NOMO-1 (cell line): Measurements from ENCODE around the gene UNCX.
"Not testable (repeated sequence)": the region's sequence is repeated elsewhere in the genome, so short reads cannot be mapped to it uniquely, and the experiment has no call there.

Experiments
- DNase-seq, 2 experiments: peaks; one replicate each; lab custom pipeline; 2025; ENCODE audit not compliant: unreplicated experiment in 2 of 2; lab: John Stamatoyannopoulos, UW

The UNCX gene

GRCh38 chr7:1255080-1255816 is 22.6 kb downstream of the UNCX start:
- no peak for DNase-seq

DNA sequence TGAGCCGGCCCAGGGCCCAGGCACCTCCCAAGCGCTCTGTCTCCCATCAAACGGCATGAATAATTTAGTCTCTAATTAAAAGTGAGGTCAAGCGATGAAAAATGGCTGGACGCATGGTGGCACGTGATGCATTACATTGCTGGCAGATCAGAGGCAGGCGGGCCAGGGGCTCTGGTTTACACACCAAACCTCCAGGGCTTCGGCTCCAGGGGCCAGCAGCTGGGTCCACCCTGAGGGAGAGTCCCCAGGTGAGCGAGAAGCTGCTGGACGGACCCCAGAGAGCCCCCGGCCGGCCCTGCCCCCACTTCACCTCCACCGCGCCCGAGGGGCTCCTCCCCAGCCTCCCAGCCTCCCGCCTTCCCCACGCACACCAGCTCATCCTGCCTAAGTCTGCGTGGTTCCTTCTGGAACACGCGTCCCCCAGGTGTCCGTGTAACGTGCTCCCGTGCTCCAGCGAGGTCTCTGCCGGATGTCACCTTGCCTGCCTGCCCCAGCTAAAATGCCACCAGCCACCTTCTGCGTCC is 23.2 kb downstream of the UNCX start:
- no peak for DNase-seq

- DNase-seq = no peak
These were observed 23.9 kb downstream of the UNCX start for GRCh38 chr7:1256621-1257020.

- DNase-seq = no peak
These were observed 24.5 kb downstream of the UNCX start for GRCh38 chr7:1257221-1257620.

GRCh38 chr7:1257863-1258262 is 25.2 kb downstream of the UNCX start:
- no peak for DNase-seq

- no peak for DNase-seq
These were observed 27.1 kb downstream of the UNCX start for GRCh38 chr7:1259621-1260243.

DNA sequence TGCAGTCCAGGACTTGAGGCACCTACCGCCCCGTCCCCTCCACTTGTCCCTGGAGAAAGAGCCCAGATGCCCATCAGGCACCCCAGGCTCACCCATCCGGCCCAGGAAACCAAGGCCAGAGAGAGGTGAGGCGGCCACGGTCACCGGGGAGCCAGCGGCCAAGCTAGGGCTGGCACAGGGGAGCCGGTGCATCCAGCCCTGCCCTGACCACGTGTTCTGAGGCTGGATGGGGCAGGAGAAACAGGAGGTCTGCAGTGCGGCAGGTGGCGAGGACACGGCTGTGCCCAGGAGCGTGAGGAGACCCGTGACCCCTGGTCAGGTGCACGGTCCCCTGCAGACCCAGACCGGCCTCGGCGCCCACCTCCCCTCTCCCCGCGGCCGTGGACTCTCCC is 27.6 kb downstream of the UNCX start:
- DNase-seq = no peak

GRCh38 chr7:1261036-1261435 is 28.4 kb downstream of the UNCX start:
- not testable (repeated sequence) for DNase-seq

GRCh38 chr7:1262441-1262840 is 29.8 kb downstream of the UNCX start:
- no peak for DNase-seq

DNA sequence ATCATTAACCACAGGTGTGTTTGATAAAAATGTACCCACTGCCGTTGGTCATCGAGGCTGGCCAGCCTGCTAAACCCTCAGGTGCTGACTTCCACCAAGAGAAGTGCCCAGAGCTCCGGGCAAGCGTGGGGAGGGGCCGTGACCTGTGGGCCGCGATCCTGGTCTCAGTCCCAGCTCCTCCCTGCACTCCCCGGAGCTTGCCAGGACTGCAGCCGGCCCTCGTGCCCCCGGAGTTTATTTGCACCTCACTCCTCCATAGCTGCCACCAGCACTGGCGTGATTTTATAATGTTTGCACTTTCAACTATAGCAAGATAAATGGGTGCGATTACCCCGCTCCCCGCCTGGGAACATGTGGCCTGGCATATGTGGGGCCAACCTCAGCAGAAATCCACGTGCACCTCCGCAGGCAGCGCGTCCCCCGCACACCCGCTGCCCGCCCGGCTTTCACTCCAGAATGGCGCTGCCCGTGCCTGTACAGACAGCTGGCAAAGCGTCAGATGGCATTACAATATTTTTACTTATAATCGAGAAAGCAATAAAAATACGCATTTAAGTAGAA is 30.8 kb downstream of the UNCX start:
- DNase-seq = no peak

DNA sequence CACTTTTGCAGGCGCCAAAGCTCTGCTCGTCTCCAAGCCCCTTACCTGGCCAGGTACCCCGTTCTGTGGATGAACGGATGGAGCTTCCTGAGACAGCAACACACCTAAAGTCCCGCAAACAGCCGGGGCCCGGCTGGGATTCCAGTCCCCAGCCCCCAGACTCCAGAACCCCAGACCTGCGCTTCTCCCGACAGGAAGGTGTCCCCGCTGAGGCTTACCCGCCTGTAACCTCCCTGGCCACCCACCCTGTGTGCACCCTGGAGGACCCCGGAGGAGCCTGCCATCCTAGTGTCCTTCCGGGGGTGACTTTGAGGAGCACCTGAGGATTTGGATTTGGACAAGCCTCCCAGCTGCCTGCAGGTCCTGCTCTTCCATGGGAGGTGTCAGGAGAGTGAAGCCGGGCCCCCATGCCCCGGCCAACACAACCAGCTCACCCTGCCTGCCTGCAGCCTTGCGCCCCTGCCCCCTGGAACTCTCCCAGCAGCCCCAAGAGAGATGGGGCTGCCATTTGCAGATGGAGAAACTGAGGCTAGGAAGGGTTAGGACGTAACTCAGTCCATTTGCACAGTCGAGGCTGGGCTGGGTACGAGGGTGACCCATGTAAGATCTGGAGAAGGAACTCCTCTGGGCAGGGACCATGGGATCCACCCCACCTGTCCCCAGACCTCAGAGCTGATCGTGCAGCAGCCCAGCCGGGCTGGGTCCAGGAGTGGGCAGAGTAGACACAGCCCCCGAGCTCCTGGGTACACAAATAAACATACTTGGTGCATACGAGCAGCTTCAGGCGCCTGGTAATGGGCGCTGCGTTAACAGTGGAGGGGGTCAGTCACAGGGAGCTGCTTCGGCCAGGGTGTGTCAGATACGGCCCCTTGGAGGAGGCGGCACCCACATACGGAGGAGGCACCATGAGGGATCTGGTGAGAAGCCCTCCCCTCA is 31.9 kb downstream of the UNCX start:
- no peak for DNase-seq

- DNase-seq = no peak
These were observed 34.6 kb downstream of the UNCX start for GRCh38 chr7:1267016-1267900.

- no peak for DNase-seq
These were observed 35.6 kb downstream of the UNCX start for GRCh38 chr7:1268076-1268815.

DNA sequence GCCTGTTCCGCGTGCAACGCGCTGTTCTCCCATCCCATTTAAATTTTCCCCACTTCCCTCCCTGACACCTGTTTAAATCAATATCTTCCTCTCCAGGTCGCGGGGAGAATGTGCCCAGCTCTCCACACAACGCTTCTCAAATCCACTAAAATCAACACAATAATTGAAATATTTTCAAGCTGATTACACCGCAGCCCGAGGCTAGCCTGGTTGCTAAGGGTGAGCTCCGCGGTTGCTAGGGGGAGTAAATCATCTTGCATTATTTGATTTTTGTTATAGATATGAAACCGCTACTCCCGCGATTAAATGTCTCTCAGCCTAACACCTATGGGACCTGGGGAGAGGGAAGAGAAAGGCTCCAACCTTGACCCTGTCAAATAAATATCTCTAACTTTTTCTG is 36.2 kb downstream of the UNCX start:
- no peak for DNase-seq

DNA sequence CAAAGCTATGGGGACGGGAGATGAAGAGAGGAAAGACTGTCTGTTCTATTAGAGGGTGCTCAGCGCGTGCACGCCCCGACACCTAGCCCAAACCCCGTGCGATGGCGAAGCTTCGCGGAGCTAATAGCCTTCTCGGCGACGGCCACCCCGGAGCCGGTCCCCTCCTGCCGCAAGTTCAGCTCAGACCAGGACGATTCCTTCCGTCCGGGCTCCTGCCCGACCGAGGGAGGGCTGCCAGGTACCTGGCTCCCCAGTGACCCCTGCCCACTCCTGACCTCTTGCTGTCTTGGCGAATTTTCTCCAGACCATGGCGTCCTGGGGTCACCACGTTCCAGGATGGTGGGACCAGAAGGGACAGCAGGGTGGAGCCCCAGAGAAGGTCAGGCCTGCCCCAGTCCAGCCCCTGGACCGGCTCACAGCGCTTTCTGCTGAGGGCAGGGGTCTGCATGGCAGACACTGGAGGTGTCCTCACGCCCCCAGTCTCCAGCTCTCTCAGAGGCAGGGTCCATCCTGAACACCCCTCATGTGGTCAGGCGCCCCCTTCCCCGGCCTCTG is 36.7 kb downstream of the UNCX start:
- DNase-seq = no peak

DNA sequence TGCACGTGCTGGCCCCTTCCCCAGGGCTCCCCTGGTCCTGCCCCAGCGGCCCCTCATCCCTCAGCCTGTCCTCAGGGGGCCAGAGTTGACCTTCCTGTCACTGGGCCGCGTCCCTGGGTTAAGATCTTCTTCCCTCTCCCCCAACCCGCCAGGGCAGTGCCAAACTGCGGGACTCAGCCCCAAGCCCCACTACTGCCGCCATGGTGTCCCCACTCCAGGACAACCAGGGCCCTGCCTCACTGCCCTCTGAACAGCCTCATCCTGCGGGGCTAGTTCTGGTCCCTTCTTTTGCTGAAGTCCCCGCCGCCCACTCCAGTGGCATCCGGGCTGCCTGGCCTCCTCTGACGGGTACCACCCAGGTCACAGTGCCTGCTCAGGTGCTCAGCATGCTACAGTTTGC is 37.5 kb downstream of the UNCX start:
- DNase-seq = no peak

- no peak for DNase-seq
These were observed 38.4 kb downstream of the UNCX start for GRCh38 chr7:1271046-1271445.

DNA sequence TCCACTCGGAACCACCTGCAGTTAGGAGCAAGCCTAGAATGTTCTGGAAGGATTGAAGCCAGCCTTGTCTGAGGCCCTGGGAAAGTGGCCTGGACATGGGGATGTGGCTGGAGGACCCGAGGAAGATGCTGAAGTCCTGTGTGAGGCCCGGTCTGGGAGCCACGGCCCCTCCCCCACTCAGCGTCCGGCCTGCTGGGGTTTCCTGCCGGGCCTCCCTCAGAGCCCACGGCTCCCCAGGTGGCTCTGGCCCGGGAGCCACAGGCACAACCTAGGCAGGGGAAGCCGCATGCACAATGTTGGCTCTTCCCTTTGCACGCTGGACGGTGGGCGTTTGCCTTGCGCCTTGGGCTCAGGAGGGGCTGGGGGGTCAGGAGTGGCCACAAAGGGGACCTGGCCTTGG is 39.0 kb downstream of the UNCX start:
- DNase-seq = no peak

DNA sequence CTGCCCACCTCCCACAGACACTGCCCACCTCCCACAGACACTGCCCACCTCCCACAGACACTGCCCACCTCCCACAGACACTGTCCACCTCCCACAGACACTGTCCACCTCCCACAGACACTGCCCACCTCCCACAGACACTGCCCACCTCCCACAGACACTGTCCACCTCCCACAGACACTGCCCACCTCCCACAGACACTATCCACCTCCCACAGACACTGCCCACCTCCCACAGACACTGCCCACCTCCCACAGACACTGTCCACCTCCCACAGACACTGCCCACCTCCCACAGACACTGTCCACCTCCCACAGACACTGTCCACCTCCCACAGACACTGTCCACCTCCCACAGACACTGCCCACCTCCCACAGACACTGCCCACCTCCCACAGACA is 39.5 kb downstream of the UNCX start:
- not testable (repeated sequence) for DNase-seq
